Pancreas (tissue), 10 donors: ENCODE data around the gene CST9. TPM values are rescaled to one million over a fixed set of nuclear protein-coding genes. Genes with fewer than 3 reads are reported as not detected.

Experiments used
- ATAC-seq, 4 donors: fragments of 200-7000 bp; cut with Tn5 transposase; one replicate each; pipeline versions ENCODE4 v1.8.0 to v1.9.1; 2020; ENCODE audit warnings: mild to moderate bottlenecking in 4 of 4, moderate library complexity in 4 of 4
- DNase-seq, 6 donors: peaks; one replicate each; pipeline ENCODE4 v3.0.0-alpha.2; 2020
- FAIRE-seq: peaks from 2 replicates; lab custom pipeline; 2012; peaks lifted over from hg19 to GRCh38; lab: Jason Lieb, UNC
- H3K27ac ChIP-seq, 4 donors: fragments of 200-600 bp; sonication (generic); 1 replicate in 3 of 4; 2 replicates in 1 of 4; pipeline versions ENCODE4 v1.5.0 to v1.8.0; 2020
- H3K27me3 ChIP-seq, 4 donors: fragments of 200-600 bp; one replicate each; pipeline ENCODE4 v1.8.0; 2021
- H3K36me3 ChIP-seq, 3 donors: fragments of 200-600 bp; sonication (generic) in 1 of 3; one replicate each; pipeline versions ENCODE4 v1.5.0 to v1.8.0; 2020 to 2021
- H3K4me1 ChIP-seq, 3 donors: fragments of 200-600 bp; one replicate each; pipeline ENCODE4 v1.8.0; 2021
- H3K4me3 ChIP-seq, 4 donors: fragments of 200-600 bp; sonication (generic) in 2 of 4; one replicate each; pipeline versions ENCODE4 v1.5.0 to v1.8.0; 2020 to 2021
- H3K9me3 ChIP-seq, 4 donors: fragments of 200-600 bp; one replicate each; pipeline ENCODE4 v1.8.0; 2021
- WGBS, 2 donors: extraction: QIAGEN DNeasy Blood & Tissue Kit; methylation state at CpG; one replicate each; pipeline ENCODE4 v1.1.7; 2013; 5-methylcytosine and 5-hydroxymethylcytosine counted together
- intact Hi-C, 3 donors: fragments of 100-400 bp; cut with DNase I; formaldehyde crosslinking; loops; one replicate each; pipeline versions ENCODE4 v1.11.1 to v1.14.2; 2022
- polyA plus RNA-seq, 2 donors: library from polyadenylated mRNA; stranded (reverse); fragments of 200-250 nt; gene quantifications; one replicate each; pipeline ENCODE4 v1.2.3, GENCODE V29; 2013
- total RNA-seq, 6 donors: library from RNA; stranded (reverse); fragmentation: NEBNext Ultra II Directional in 4 of 6; extraction: Animal tissue kit (Norgen Biotek cat#: 25700) in 4 of 6; gene quantifications; one replicate each; pipeline versions ENCODE4 v1.2.1 to v1.2.4, GENCODE V29; 2021 to 2023
- TF ChIP-seq, protein P1 (sequence below), 4 donors: fragments of 200-600 bp; sonication (generic) in 3 of 4; IDR thresholded peaks; one replicate each; pipeline versions ENCODE4 v1.5.0 to v1.8.0; 2021; ENCODE audit warnings: antibody characterized with exemption in 4 of 4
- donor health status: healthy with polysubstance abuse.
- donor health status: DM: no; HTN: no; CAD: no; lungs with moderate emphysema.
- donor health status: DM: no; HTN: no; CAD: no.
- donor health status: control.
- donor health status: control.
- donor health status: Bipolar disorder and iron deficiency.
- donor health status: DM: yes; HTN: yes; CAD: no.
- donor health status: DM: no; HTN: no; CAD: no.
- donor health status: DM: no; HTN: no; CAD: no.
- donor health status: DM: yes; HTN: yes; CAD: no.

Gene CST9
- total and polyA plus RNA-seq, 8 donors = not detected

DNA sequence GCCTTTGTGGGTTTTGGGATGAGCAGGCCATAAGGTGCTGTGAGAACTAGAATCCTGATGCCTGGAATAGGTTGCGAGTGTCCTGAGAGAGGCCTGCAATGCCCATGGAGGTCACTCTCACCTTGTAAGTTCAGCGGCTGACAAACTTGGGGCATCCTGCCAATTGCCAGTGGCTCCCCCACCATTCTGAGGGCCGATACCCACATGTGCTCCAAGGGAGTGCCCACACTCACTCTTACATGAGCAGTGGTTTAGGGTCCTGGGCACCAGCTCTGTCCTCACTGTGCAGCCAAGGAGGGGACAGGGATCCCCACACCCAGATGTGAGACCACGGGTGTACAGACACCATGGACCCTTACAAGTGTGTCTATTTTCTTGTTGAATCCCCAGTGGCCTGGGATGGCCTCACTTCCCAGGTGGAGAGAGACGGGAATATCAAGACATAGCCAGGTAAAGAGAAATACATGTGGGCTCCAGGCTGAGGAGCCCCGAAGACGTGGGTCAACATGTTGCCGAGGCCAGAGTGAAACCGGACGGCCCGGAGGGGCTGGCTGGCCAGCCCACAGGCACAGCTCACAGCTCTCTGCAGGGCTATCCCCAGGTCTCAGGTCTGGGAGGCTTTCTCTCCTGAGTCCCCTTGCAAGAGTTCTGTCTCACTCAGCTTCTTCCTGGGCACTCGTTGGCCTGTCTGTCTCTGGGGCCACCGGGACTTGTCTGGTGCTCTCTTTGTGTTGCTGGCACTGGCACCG is 2.0 kb upstream of the CST9 start:
- TF ChIP-seq, protein P1, sequence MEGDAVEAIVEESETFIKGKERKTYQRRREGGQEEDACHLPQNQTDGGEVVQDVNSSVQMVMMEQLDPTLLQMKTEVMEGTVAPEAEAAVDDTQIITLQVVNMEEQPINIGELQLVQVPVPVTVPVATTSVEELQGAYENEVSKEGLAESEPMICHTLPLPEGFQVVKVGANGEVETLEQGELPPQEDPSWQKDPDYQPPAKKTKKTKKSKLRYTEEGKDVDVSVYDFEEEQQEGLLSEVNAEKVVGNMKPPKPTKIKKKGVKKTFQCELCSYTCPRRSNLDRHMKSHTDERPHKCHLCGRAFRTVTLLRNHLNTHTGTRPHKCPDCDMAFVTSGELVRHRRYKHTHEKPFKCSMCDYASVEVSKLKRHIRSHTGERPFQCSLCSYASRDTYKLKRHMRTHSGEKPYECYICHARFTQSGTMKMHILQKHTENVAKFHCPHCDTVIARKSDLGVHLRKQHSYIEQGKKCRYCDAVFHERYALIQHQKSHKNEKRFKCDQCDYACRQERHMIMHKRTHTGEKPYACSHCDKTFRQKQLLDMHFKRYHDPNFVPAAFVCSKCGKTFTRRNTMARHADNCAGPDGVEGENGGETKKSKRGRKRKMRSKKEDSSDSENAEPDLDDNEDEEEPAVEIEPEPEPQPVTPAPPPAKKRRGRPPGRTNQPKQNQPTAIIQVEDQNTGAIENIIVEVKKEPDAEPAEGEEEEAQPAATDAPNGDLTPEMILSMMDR (IDR thresholded peaks at IDR 0.05) = no peak
- FAIRE-seq (no peak), DNase-seq (peak in 1 of 6 donors; percentile 33), ATAC-seq (no peak)
- Histone ChIP-seq H3K27ac (no peak overlapping the region), H3K36me3 (no peaks in the 10 kb centered on the region), H3K4me1 (no peaks in the 10 kb centered on the region), H3K4me3 (no peak overlapping the region), H3K9me3 (no peaks in the 10 kb centered on the region), H3K27me3 (no peaks in the 10 kb centered on the region)
- 73 to 85% methylated on average over 14 of the region's 14 CpGs for WGBS, 2 donors
- intact Hi-C loops = loop anchor here in 2 of 3 donors (5.0 to 10.0 kb wide), 2 partner anchors 163 to 165 kb away; no protein-coding TSS in a partner anchor

GRCh38 chr20:23606652-23607049 is 934 bp upstream of the CST9 start:
- Histone ChIP-seq H3K9me3 (no peaks in the 10 kb centered on the region), H3K36me3 (no peaks in the 10 kb centered on the region), H3K27ac (no peak overlapping the region), H3K27me3 (no peaks in the 10 kb centered on the region), H3K4me3 (no peak overlapping the region), H3K4me1 (no peaks in the 10 kb centered on the region)
- peak; percentile 84 to 98 (median 96) for ATAC-seq
- peak; percentile 49 to 88 (median 70) for DNase-seq
- no peak for FAIRE-seq
- TF ChIP-seq, protein P1 (IDR thresholded peaks at IDR 0.05) = peak; percentile 61 to 85 (median 82)
- 9 to 10% methylated on average over 9 of the region's 9 CpGs for WGBS, 2 donors
- intact Hi-C loops = loop anchor here in 2 of 3 donors (5.0 to 10.0 kb wide), 2 partner anchors 162 to 164 kb away; no protein-coding TSS in a partner anchor

DNA sequence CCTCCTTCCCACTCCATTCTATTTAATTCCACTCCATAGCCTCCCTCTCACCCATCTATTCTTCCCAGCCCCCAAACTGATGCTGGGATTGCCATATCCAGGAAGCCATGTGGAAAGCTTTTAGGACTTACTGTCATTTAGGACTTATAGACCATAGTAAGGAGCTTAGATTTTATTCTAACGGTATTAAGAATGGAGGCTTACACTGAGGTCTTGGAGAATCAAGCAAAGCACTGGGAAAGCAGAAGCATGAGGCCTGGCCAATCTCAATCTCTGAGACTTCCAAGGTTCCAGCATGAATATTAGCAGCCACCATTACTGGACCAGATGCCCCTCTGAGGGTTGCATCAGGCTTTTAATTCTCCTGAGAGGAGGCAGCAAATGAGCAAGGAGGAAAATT is 1.4 kb downstream of the CST9 start:
- TF ChIP-seq, protein P1 (IDR thresholded peaks at IDR 0.05) = no peak
- no peak overlapping the region for H3K27ac ChIP-seq
- no peaks in the 10 kb centered on the region for H3K36me3 ChIP-seq
- intact Hi-C loops = loop anchor here in 1 of 3 donors (10.0 kb wide), 1 partner anchor 160 kb away; no protein-coding TSS in a partner anchor
- H3K4me1 ChIP-seq = no peaks in the 10 kb centered on the region
- 49 to 76% methylated on average over 1 of the region's 1 CpG for WGBS, 2 donors
- H3K9me3 ChIP-seq = no peaks in the 10 kb centered on the region
- DNase-seq (no peak), FAIRE-seq (no peak), ATAC-seq (no peak)
- H3K4me3 ChIP-seq = no peak overlapping the region
- no peaks in the 10 kb centered on the region for H3K27me3 ChIP-seq

DNA sequence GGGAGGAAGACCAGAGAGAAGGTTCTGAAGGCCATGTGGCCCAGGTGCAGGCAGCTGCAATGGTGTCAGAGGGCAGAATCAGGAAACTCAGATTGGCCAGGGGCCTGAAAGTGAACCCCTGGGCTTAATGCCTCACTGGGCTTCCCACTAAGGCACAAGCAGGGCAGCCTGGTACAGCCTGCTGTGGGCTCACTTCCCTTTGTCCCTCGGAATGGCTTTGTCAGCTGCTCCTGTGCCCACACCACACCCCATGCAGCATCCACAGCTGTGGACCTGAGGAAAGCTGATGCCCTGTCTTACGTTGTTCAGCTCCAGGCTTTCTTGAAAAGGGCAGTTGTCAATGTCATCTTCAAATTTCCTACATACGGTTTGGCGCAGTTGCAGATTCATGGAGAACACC is 2.4 kb downstream of the CST9 start:
- TF ChIP-seq, protein P1 (IDR thresholded peaks at IDR 0.05) = no peak
- no peaks in the 10 kb centered on the region for H3K4me1 ChIP-seq
- ATAC-seq (no peak), DNase-seq (peak in 1 of 6 donors; percentile 16), FAIRE-seq (no peak)
- no peak overlapping the region for H3K4me3 ChIP-seq
- 75 to 80% methylated on average over 4 of the region's 4 CpGs for WGBS, 2 donors
- no peaks in the 10 kb centered on the region for H3K9me3 ChIP-seq
- intact Hi-C loops = loop anchor here in 1 of 3 donors (10.0 kb wide), 1 partner anchor 159 kb away; no protein-coding TSS in a partner anchor
- no peak overlapping the region for H3K27ac ChIP-seq
- no peaks in the 10 kb centered on the region for H3K36me3 ChIP-seq
- no peaks in the 10 kb centered on the region for H3K27me3 ChIP-seq

GRCh38 chr20:23602699-23603098 is 3.0 kb downstream of the CST9 start:
- no peak for FAIRE-seq
- WGBS, 2 donors = 52 to 56% methylated on average over 6 of the region's 6 CpGs

More at GRCh38 chr20:23602699-23603098, 3.0 kb downstream of the CST9 start:
- DNase-seq (peak in 1 of 6 donors; percentile 27), ATAC-seq (no peak)
- TF ChIP-seq, protein P1 (IDR thresholded peaks at IDR 0.05) = no peak
- Histone ChIP-seq H3K4me3 (no peak overlapping the region), H3K9me3 (no peaks in the 10 kb centered on the region), H3K27ac (no peak overlapping the region), H3K27me3 (no peaks in the 10 kb centered on the region), H3K36me3 (no peaks in the 10 kb centered on the region), H3K4me1 (no peaks in the 10 kb centered on the region)
- intact Hi-C loops = loop anchor here in 1 of 3 donors (10.0 kb wide), 1 partner anchor 158 kb away; no protein-coding TSS in a partner anchor
